GM23338 (cell line): ENCODE data around the gene KCNJ4. TPM values are rescaled to one million over a fixed set of nuclear protein-coding genes. Genes with fewer than 3 reads are reported as not detected.

Source experiments
- ATAC-seq: fragments of 200-7000 bp; cut with Tn5 transposase; 3 replicates; pipeline ENCODE4 v1.9.1; 2020
- DNase-seq: peaks from one replicate; pipeline ENCODE4 v3.0.0-alpha.2; 2015; ENCODE audit warnings: low spot score
- H2AFZ ChIP-seq: fragments of 200-600 bp; sonication (generic); 2 replicates; pipeline ENCODE4 v1.8.0; 2016; ENCODE audit warnings: antibody characterized with exemption, mild to moderate bottlenecking, moderate library complexity
- H3F3A ChIP-seq: fragments of 200-600 bp; sonication (generic); replicated peaks from 2 replicates; pipeline ENCODE4 v1.8.0; 2017; ENCODE audit warnings: antibody characterized with exemption, mixed run types, low read depth
- H3K27ac ChIP-seq: fragments of 200-600 bp; sonication (generic); 2 replicates; pipeline ENCODE4 v1.6.1; 2016; ENCODE audit warnings: low read depth
- H3K27me3 ChIP-seq: fragments of 200-600 bp; sonication (generic); 2 replicates; pipeline ENCODE4 v1.8.0; 2016; ENCODE audit warnings: mild to moderate bottlenecking, mixed run types, moderate library complexity; ENCODE audit not compliant: insufficient read depth
- H3K36me3 ChIP-seq: fragments of 200-600 bp; sonication (generic); 2 replicates; pipeline ENCODE4 v1.8.0; 2016; ENCODE audit warnings: mild to moderate bottlenecking; ENCODE audit not compliant: insufficient read depth
- H3K4me1 ChIP-seq: fragments of 200-600 bp; sonication (generic); 2 replicates; pipeline ENCODE4 v1.8.0; 2016; ENCODE audit warnings: mild to moderate bottlenecking, moderate library complexity; ENCODE audit not compliant: insufficient read depth
- H3K4me2 ChIP-seq: fragments of 200-600 bp; sonication (generic); 2 replicates; pipeline ENCODE4 v1.7.1; 2017; ENCODE audit warnings: mixed run types
- H3K4me3 ChIP-seq: fragments of 200-600 bp; sonication (generic); 2 replicates; pipeline ENCODE4 v1.6.1; 2016; ENCODE audit warnings: mixed run types
- H3K79me2 ChIP-seq: fragments of 200-600 bp; sonication (generic); replicated peaks from 2 replicates; pipeline ENCODE4 v1.8.0; 2017; ENCODE audit warnings: mild to moderate bottlenecking; ENCODE audit not compliant: insufficient read depth
- H3K9me2 ChIP-seq: fragments of 200-600 bp; sonication (generic); 2 replicates; pipeline ENCODE4 v1.8.0; 2017; ENCODE audit not compliant: insufficient read depth
- H4K20me1 ChIP-seq: fragments of 200-600 bp; sonication (generic); replicated peaks from 2 replicates; pipeline ENCODE4 v1.8.0; 2017; ENCODE audit warnings: mild to moderate bottlenecking; ENCODE audit not compliant: insufficient read depth
- H3K27ac Mint-ChIP-seq: 2 replicates; pipeline ENCODE4 v1.8.0; 2020; ENCODE audit warnings: inconsistent platforms, mild to moderate bottlenecking, moderate library complexity, mixed read lengths
- H3K27me3 Mint-ChIP-seq: 3 replicates; pipeline ENCODE4 v1.8.0; 2022; ENCODE audit warnings: low read depth, mild to moderate bottlenecking, moderate library complexity, mixed read lengths, inconsistent platforms; ENCODE audit not compliant: insufficient read depth, poor library complexity
- H3K36me3 Mint-ChIP-seq: 3 replicates; pipeline ENCODE4 v1.8.0; 2021; ENCODE audit warnings: low read depth, mild to moderate bottlenecking, inconsistent platforms, moderate library complexity, mixed read lengths
- H3K4me1 Mint-ChIP-seq: 3 replicates; pipeline ENCODE4 v1.8.0; 2020; ENCODE audit warnings: mild to moderate bottlenecking, inconsistent platforms, mixed read lengths
- H3K4me3 Mint-ChIP-seq: 3 replicates; pipeline ENCODE4 v1.8.0; 2021; ENCODE audit warnings: moderate library complexity, mild to moderate bottlenecking, inconsistent platforms, mixed read lengths
- H3K9me3 Mint-ChIP-seq: 3 replicates; pipeline ENCODE4 v1.8.0; 2020; ENCODE audit warnings: moderate library complexity, mild to moderate bottlenecking, inconsistent platforms, mixed read lengths
- CREB1 ChIP-seq: fragments of 250-450 bp; sonication (Bioruptor Pico); IDR thresholded peaks from 2 replicates; pipeline ENCODE4 v1.5.0; 2020; ENCODE audit warnings: low read depth, mild to moderate bottlenecking, moderate library complexity
- CTCF ChIP-seq, 2 experiments: fragments of 200-600 bp in 1 of 2; sonication (generic) in 1 of 2; conservative IDR thresholded peaks; 2 replicates each; pipeline versions ENCODE4 v1.5.1 to v1.6.1; 2016 to 2017; ENCODE audit warnings: antibody characterized with exemption in 2 of 2, low read depth in 2 of 2, mild to moderate bottlenecking in 2 of 2, moderate library complexity in 1 of 2
- ETS1 ChIP-seq: IDR thresholded peaks from 2 replicates; pipeline ENCODE4 v1.6.1; 2016; ENCODE audit warnings: antibody characterized with exemption
- EZH2 ChIP-seq: fragments of 200-600 bp; sonication (generic); IDR thresholded peaks from one replicate; pipeline ENCODE4 v1.8.0; 2017; ENCODE audit warnings: antibody characterized with exemption, mild to moderate bottlenecking, low read depth; ENCODE audit not compliant: unreplicated experiment
- EZH2phosphoT487 ChIP-seq: fragments of 200-600 bp; sonication (generic); IDR thresholded peaks from one replicate; pipeline ENCODE4 v1.8.1; 2018; ENCODE audit warnings: antibody characterized with exemption; ENCODE audit not compliant: unreplicated experiment
- NANOG ChIP-seq: IDR thresholded peaks from 2 replicates; pipeline ENCODE4 v1.6.1; 2016; ENCODE audit warnings: antibody characterized with exemption, borderline replicate concordance
- POLR2AphosphoS5 ChIP-seq: IDR thresholded peaks from 2 replicates; pipeline ENCODE4 v1.6.1; 2016; ENCODE audit warnings: antibody characterized with exemption, low read depth
- REST ChIP-seq: IDR thresholded peaks from one replicate; pipeline ENCODE4 v1.6.1; 2018; ENCODE audit warnings: antibody characterized with exemption; ENCODE audit not compliant: unreplicated experiment
- ZNF114 ChIP-seq: fragments of 250-450 bp; sonication (Bioruptor Pico); IDR thresholded peaks from 2 replicates; pipeline ENCODE4 v1.5.0; 2020; ENCODE audit warnings: mild to moderate bottlenecking, moderate library complexity
- ZNF331 ChIP-seq: fragments of 250-450 bp; sonication (Bioruptor Pico); IDR thresholded peaks from 2 replicates; pipeline ENCODE4 v1.5.0; 2020; ENCODE audit warnings: low read depth, mild to moderate bottlenecking, moderate library complexity
- ZNF462 ChIP-seq: fragments of 250-450 bp; sonication (Bioruptor Pico); IDR thresholded peaks from 2 replicates; pipeline ENCODE4 v1.5.0; 2020; ENCODE audit warnings: mild to moderate bottlenecking, moderate library complexity
- polyA plus RNA-seq: library from polyadenylated mRNA; unstranded; fragments of >200 nt; fragmentation: Nextera tagmentation; extraction: Ambion mirVana; gene quantifications from 2 replicates; pipeline ENCODE4 v1.2.1, GENCODE V29; 2016
- total RNA-seq: library from RNA; depleted of rRNA; stranded (reverse); fragments of >200 nt; shearing (Covaris generic); gene quantifications from 2 replicates; pipeline ENCODE4 v1.2.3, GENCODE V29; 2014

Gene KCNJ4
- total and polyA plus RNA-seq, 2 experiments from 2014 or later, result 0.23 to 1.3 TPM

GRCh38 chr22:38420734-38421133 is 34.3 kb downstream of the KCNJ4 start:
- no peak overlapping the region for H3K4me2 ChIP-seq
- Mint-ChIP-seq H3K4me1 (peaks cover 31% of the 10 kb centered on the region), H3K36me3 (no peaks in the 10 kb centered on the region), H3K27me3 (peaks cover 16% of the 10 kb centered on the region), H3K9me3 (no peaks in the 10 kb centered on the region), H3K4me3 (no peak overlapping the region), H3K27ac (no peak overlapping the region)
- H3K27me3 ChIP-seq, result no peaks in the 10 kb centered on the region
- no peak overlapping the region for H3K27ac ChIP-seq
- no peak for DNase-seq
- TF ChIP-seq NANOG (no peak), CTCF (conservative IDR thresholded peaks at IDR 0.05; ENCODE audit: low read depth in 2 of 2) (no peak), POLR2AphosphoS5 (no peak), ZNF462 (CRISPR knock-in tag) (no peak), EZH2 (no peak), ETS1 (no peak), EZH2phosphoT487 (no peak), CREB1 (CRISPR knock-in tag) (no peak), ZNF114 (no peak), REST (no peak), ZNF331 (CRISPR knock-in tag) (no peak)
- H3K79me2 ChIP-seq, result no peaks in the 10 kb centered on the region
- no peak for ATAC-seq
- no peaks in the 10 kb centered on the region for H3K36me3 ChIP-seq
- H3K9me2 ChIP-seq, result no peaks in the 10 kb centered on the region
- H3K4me3 ChIP-seq, result no peak overlapping the region
- H3K4me1 ChIP-seq, result peaks cover 7% of the 10 kb centered on the region
- H2AFZ ChIP-seq, result no peak overlapping the region
- no peaks in the 10 kb centered on the region for H3F3A ChIP-seq
- H4K20me1 ChIP-seq, result no peaks in the 10 kb centered on the region
